Kidney capillary endothelial cell (primary cell): ENCODE data around the gene CAMSAP2.

Experiments used
- DNase-seq: peaks from one replicate; pipeline ENCODE4 v3.0.0-alpha.2; 2018; ENCODE audit warnings: low spot score

Gene CAMSAP2

DNA sequence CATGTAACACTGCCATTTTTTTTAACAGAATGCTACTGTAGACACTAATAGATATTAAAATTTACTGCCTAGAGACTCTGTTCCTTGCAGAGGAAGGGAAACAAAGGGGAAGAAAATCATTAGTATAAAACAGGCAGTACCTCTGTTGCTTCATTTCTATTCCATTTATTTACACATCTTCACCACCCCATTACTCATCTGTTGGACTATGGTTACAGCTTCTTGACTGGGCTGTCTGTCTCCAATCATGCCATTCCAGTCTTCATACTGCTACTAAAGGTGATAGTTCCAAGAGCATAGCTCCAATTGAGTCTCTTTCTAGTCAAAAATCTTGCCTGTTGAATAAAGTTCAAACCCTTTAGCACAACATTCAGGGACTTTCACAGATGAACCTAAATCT lies 111.9 kb downstream of the CAMSAP2 start:
- no peak for DNase-seq

DNA sequence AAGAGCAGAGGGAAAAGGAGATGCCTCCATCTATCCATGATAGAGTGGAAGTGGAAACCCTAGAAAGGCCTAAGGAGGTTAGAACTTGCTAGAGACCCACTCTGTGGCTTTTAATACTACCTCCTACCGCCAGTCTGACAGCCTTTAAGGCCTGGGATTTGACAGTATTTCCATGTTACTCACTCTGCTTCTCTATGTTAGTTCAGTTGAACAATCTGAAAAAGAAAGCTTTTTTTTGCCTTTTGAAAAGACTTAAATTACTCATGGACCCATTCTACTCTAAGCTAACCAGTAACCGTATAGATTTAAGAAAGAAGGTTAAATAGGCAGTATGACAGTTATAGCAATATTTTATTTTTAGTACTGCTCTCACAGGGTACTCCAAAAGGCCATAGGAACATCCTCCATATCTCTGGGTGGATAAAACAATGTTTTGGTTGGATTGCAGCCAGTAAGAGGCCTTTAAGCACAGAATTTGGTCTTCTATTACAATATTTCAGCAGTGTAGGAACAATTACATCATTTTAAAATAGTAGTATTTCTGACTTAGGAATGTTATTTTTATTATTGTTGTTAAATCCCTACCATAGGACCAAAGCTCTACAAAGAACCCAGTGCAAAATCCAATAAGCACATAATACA lies 118.1 kb downstream of the CAMSAP2 start:
- DNase-seq, result no peak

GRCh38 chr1:200857804-200858203 lies 119.1 kb downstream of the CAMSAP2 start:
- DNase-seq, result no peak

GRCh38 chr1:200861937-200862647 lies 123.4 kb downstream of the CAMSAP2 start:
- DNase-seq, result no peak

GRCh38 chr1:200862713-200863415 lies 124.2 kb downstream of the CAMSAP2 start:
- DNase-seq, result no peak

DNA sequence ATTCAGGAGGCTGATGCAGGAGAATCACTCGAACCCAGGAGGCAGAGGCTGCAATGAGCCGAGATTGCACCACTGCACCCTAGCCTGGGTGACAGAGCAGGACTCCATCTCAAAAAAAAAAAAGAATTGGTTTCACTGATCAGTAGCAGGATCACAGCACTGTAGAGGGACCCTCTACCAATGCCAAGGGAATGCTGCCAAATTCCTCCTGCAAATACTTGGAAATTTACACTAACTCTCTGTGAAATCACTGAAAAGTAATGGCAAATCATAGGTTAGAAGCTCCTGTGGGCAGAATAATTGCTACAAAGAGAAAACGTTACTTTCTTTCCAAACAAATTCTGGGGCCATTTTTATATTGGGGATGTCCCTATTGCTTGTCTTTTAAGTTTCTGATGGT lies 127.4 kb downstream of the CAMSAP2 start:
- DNase-seq, result no peak

- no peak for DNase-seq
Observed at GRCh38 chr1:200866521-200866920, 127.8 kb downstream of the CAMSAP2 start.

- no peak for DNase-seq
Observed at GRCh38 chr1:200867018-200867811, 128.5 kb downstream of the CAMSAP2 start.

- DNase-seq, result no peak
Observed at GRCh38 chr1:200869376-200869752, 130.7 kb downstream of the CAMSAP2 start.

GRCh38 chr1:200869753-200870391 lies 131.2 kb downstream of the CAMSAP2 start:
- no peak for DNase-seq

DNA sequence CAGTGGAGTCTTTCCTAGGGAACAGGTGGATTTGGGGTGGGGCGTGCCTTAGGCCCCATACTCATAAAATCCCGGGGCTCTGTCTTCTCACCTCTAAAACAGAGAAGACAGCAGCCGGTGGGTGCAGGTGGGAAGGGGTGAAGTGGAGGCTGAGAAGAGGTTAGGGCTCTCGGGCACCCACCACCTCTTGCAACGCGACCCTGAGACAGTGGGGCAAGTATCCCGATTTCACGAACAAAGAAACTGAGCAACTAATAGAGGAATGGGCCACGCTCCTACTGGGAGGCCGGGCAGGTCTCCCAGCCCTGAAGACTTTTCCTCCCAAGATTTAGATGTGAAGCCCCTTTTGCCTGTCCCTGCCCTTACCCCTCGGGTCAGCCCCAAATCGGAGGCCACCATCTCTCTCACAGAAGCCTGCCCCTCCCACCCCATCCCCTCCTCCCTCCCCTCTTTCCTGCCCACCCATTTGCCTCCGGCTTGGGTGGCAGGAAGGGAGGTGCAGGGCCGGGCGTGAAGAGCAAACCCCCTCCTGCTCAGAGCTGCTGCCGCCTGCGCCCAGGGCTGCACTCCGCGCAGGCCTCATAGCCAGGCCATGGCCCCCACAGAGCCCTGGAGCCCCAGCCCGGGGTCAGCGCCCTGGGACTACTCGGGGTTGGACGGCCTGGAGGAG lies 133.9 kb downstream of the CAMSAP2 start, which contains the start of gene GPR25:
Gene GPR25 (plus strand): TSS at position 536 of the 670 bp plus-strand sequence. CDS start 57 bp downstream, at position 593.
- no peak for DNase-seq

GRCh38 chr1:200873116-200873670 lies 134.5 kb downstream of the CAMSAP2 start:
- no peak for DNase-seq

- no peak for DNase-seq
Observed at GRCh38 chr1:200873671-200874397, 135.1 kb downstream of the CAMSAP2 start.

- no peak for DNase-seq
Observed at GRCh38 chr1:200874694-200875093, 136.0 kb downstream of the CAMSAP2 start.

GRCh38 chr1:200875416-200875815 lies 136.7 kb downstream of the CAMSAP2 start:
- no peak for DNase-seq

- DNase-seq, result no peak
Observed at GRCh38 chr1:200877010-200877409, 138.3 kb downstream of the CAMSAP2 start.

DNA sequence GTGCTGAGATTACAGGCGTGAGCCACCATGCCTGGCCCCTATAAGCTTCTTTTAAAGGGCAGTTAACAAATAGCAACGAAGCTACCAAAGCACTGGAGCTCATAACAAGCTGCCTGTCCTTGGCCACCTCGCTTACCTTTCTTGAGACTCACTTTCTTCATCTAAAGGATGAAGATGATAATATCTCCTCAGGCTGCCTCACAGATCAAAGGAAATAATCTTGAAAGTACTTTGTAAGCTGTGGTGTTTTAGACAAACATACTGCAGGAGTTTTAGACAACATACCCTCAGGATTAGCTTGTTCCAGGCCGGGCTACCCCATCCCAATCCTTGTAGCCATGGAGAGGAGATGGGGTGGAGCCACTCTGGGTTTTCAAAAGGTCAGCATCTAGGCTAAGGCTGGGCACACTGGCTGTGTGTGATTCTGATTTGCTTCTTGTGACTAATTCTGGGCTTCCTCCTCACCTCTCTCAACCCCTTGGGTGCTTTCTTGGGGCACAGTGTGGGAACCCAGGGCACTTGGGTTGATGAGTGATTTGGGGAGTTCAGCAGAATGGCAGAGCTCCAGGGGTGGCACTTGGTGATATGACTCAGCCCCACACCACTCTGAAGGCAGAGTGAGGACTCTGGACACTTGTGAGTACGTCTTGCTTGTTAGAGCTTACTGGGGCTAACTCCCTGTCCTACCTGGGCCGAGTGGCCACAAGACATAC lies 139.3 kb downstream of the CAMSAP2 start:
- no peak for DNase-seq

DNA sequence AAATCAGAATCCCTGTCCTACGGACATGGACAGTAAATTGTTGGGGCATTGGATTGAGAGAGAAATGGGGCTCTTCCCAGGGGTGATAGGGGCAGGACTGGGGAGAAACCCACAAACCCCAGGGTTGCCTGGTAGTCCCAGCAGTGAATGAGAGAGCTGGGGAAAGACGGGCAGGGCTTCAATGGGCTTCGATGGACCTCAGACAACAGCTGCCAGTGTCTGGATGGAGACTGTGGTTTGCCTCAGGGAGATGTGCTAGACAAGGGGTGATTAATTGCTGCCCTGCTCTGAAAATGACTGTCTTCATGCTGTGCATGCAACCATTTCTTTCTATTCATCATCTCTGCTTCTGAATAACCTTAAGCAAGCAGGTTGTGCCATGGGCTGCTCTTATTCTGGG lies 141.5 kb downstream of the CAMSAP2 start:
- no peak for DNase-seq

DNA sequence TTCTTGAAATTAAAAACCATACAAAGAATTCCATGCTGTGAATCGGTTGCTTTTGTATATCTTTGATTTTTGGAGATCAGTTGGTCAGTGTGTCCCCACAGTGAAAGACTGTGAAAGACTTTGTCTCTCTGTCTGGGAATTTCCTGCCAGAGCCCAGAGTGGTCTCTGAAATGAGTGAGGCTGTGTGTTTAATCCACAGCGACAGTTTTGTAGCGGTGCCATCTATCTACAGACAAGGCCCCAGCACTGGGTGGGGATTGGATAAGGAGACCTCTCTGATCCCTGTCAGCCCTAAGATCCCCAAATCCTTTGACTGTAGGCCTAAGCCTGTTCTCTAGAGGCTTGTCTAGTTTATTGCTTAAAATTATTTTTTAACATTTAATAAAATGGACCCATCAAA lies 144.4 kb downstream of the CAMSAP2 start:
- no peak for DNase-seq
